ENCODE data around the gene ZGPAT. TPM values are rescaled to one million over a fixed set of nuclear protein-coding genes. Genes with fewer than 3 reads are reported as not detected.
A peak's percentile ranks its signal among the peaks of the same experiment; 100 is the strongest.

The ZGPAT gene
- total and polyA plus RNA-seq, 9 of the 15 experiments (the other 6 are each of a cell fraction or from before 2014, with no cell fraction given) = 0.14 to 26.6 (median 7.4) TPM

- TF ChIP-seq ZBTB34 (CRISPR knock-in tag; IDR thresholded peaks at IDR 0.05) = no peak
- no peak for TF ChIP-seq SP2 (IDR thresholded peaks at IDR 0.05; ENCODE audit: extremely low read depth, low read depth, low read length, poor library complexity, severe bottlenecking)
- peak; percentile 67; the same call in 1 of the 2 replicates for TF ChIP-seq RB1 (IDR thresholded peaks at IDR 0.05; ENCODE audit: low read depth)
- TF ChIP-seq AFF4 (CRISPR knock-in tag; IDR thresholded peaks at IDR 0.05) = peak; percentile 55; the same call in 1 of the 2 replicates
- peak; percentile 23 for TF ChIP-seq TAF1 (IDR thresholded peaks at IDR 0.05; ENCODE audit: control insufficient read depth, extremely low read depth, insufficient read depth, low read length, severe bottlenecking)
- TF ChIP-seq ZNF639 (CRISPR knock-in tag; conservative IDR thresholded peaks at IDR 0.05 in 1 of 2, IDR thresholded peaks at IDR 0.05 in 1 of 2) = peak in 1 of 2 experiments; percentile 97; a peak in 2 of 4 replicates
- TF ChIP-seq GABPA (tag; conservative IDR thresholded peaks at IDR 0.05; ENCODE audit: low read depth) = peak; percentile 43; the same call in 1 of the 2 replicates
- TF ChIP-seq PCBP1 (IDR thresholded peaks at IDR 0.05; ENCODE audit: low read depth, low read length, poor library complexity, severe bottlenecking) = peak; percentile 9
Observed at GRCh38 chr20:63740070-63740626, 32.3 kb downstream of the ZGPAT start (continued).
